NCI-H2029 (cell line): ENCODE measurements around the gene PAOX.
"Not testable (repeated sequence)": the region's sequence is repeated elsewhere in the genome, so short reads cannot be mapped to it uniquely, and the experiment has no call there.

ENCODE experiments used
- DNase-seq: peaks from one replicate; lab custom pipeline; 2025; lab: John Stamatoyannopoulos, UW

The PAOX gene

DNA sequence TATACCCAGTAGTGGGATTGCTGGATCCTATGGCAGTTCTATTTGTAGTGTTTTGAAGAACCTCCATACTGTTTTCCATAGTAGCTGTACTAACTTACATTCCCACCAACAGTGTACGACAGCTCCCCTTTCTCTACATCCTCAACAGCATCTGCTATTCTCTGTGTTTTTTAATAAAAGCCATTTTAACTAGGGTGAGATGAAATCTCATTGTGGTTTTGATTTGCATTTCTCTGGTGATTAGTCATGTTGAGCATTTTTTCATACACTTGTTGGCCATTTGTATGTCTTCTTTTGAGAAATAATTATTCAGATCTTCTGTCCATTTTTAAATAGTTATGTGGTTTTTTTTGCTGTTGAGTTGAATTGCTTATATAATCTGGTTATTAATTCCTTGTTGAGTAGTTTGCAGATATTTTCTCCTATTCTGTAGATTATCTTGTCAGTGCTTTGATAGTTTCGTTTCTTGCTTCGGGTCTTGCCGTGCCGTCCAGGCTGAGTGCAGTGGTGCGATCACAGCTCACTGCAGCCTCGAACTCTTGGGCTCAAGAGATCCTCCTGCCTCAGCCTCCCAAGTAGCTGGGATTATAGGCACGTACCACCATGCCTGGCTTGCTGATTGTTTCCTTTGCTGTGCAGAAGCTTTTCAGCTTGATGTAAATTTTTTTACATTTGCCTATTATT is 26.9 kb downstream of the PAOX start:
- no peak for DNase-seq

DNA sequence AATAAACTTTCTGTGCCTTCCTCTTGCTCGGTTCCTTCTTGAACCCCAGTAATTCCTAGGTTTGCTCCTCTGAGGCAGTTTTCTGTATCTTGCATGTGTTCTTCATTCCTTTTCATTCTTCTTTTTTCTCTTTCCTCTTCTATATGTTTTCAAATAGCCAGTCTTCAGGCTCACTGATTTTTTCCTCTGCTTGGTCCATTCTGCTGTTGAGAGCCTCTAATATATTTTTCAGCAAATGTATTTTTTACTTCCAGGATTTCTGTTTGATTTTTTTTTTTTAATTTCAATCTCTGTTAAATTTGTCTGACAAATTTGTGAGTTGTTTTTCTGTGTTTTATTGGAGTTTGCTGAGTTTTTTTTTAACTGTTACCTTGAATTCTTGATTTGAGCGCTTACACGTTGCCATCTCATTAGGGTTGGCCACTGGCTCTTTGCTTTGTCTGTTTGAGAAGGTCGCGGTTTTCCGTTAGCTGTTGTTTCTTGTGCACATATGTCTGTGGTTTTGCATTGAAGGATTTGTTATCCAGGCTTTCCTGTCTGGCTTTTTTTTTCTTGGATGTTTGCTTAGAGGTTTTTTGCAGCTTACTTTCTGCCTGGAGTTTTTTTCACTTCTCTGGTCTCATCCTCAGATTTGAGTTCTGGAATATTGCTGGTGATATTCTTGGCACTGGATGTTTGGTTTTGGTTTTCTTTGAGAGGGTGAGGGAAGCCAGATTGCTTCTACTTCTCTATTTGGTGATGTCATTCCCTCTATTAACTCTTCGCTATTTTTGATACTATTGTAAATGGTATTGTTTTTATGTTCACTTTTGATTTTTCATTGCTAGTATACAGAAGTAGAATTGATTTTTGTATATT is 32.7 kb downstream of the PAOX start:
- DNase-seq, result no peak

DNA sequence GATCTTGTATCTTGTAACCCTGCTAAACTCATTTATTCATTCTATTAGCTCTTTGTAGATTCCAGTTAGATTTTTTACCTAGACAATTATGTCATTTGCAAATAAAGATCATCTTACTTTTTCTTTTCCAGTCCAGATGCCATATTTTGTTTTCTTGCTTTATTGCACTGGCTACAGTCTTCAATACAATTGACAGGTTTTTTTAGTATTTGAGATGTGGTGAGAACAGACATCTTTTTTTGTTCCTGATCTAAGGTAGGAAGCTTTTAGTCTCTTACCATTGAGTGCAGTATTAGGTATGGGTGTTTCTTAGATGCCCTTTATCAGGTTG is 33.3 kb downstream of the PAOX start:
- no peak for DNase-seq

- DNase-seq, result not testable (repeated sequence)
These were observed 35.3 kb downstream of the PAOX start for GRCh38 chr10:133414401-133414800.

GRCh38 chr10:133415752-133416151 is 36.7 kb downstream of the PAOX start:
- DNase-seq, result no peak

GRCh38 chr10:133418289-133418993 is 39.4 kb downstream of the PAOX start:
- DNase-seq, result no peak

DNA sequence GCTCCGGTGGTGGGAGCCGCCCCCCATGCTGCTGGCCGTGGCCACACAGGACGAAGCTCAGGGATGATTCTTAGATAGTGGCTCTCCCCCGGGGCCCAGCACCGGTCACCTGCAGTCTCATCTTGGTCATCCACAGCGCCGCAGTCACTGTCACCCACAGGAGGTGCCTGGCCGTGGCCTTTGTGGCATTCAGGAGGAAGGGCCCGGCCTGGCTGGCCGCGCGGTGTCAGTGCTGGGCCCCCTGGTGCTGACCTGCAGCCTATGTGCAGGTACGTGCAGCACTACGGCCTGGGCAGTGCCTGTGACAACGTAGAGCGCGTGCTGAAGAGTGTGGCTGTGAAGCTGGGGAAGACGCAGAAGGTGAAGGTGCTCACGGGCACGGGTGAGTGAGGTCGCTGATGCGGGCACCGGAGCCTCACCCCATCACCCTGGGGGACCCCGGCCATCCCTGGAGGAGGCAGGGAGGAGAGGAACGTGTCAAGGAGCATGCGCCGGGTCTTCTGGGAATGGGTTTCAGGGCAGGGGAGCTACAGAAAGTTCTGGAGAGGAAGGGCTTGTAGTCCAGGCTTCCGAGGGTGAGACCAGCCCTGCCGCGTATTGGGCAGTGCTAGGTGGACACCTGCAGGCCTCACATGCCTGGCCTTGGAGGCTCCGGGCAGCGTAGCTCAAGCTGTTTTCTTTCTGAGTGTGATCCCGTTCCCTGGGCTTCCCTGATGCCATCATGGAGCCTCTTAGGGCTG is 40.3 kb downstream of the PAOX start:
- DNase-seq, result no peak

DNA sequence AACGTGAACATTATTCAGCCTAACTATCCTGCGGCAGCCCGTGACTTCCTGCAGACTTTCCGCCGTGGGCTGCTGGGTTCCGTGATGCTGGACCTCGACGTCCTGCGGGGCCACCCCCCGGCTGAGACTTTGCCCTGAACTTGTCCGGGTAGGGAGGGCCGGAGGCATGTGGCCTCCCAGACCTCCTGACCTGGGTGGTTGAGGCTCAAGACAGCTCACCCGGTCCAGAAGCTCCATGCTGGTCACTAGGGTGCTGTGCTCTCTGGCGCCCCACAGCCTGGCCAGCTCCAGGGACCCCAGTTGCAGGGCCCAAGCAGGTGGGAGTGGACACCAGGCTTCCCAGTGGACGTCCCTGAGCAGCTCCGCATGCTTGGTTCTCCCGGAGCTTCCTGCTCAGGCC is 41.0 kb downstream of the PAOX start:
- no peak for DNase-seq

GRCh38 chr10:133420579-133420978 is 41.5 kb downstream of the PAOX start:
- no peak for DNase-seq

DNA sequence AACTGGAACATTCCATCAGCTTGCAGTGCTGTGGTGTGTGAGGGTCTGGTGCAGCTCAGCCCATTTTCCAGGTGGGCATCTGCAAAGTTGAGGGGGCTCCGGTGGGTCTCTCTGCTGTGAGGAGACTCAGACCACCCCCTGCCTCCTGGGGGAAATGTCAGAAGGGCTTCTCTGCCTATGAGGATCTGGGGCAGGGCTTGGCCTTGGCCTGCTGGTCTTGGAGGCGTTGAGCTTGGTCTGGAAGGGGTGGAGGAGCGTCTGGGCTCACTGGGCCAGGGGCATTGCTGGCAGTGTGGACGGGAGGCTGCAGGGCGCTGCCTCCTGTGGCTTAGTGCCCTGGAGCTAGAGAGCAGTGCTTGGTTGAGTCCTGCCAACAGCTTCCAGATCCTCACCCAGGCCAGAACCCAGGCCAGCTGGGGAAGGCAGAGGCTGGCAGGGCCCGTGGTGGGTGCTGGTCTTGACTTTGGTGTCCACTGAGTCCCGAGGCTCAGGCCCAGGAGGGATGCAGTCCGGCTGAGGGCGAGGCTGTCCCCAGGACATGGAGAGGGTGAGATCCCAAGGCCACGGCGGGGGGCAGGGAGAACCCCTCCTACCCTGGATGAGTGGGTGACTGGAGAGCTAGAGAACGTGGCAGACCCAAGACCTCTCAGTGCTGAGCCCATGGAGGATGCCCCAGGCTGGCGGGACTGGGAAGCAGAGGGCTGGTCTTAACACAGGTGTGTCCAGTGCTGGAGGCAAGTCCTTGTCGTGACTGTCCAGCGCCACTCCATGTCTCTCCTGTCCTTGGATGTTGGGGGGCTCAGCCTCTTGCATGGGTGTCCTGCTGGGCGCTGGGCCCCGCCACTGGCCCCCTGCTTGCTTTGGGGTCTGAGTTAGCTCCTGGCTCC is 42.5 kb downstream of the PAOX start:
- no peak for DNase-seq

DNA sequence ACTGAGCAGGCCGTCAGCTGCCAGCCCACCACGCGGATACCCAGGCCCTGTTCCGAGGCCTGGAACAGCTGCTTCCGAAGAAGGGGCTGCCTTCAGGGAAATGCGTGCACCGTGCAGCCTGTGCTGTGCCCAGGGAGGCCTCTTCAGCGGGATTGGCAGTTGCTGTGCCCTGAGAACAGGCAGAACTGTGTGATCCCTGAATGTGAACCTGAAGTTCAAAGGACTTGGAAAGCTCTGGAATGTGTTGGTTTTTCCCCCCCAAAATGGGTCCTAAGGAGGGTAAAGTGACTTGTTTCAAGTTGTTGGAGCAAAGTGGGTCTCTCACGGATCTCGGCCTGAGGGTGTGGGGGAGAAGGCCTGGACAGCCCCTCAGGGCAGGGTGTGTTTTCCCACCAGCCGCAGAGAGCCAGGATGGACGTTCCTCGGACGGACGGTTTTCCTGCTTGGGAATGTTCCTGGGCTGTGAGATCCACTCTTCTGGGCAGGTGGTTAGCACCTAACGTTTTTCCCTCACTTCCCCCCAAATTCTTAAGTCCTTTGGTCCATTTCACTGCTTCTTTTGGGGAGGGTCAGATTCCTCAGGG is 43.3 kb downstream of the PAOX start:
- DNase-seq, result no peak

DNA sequence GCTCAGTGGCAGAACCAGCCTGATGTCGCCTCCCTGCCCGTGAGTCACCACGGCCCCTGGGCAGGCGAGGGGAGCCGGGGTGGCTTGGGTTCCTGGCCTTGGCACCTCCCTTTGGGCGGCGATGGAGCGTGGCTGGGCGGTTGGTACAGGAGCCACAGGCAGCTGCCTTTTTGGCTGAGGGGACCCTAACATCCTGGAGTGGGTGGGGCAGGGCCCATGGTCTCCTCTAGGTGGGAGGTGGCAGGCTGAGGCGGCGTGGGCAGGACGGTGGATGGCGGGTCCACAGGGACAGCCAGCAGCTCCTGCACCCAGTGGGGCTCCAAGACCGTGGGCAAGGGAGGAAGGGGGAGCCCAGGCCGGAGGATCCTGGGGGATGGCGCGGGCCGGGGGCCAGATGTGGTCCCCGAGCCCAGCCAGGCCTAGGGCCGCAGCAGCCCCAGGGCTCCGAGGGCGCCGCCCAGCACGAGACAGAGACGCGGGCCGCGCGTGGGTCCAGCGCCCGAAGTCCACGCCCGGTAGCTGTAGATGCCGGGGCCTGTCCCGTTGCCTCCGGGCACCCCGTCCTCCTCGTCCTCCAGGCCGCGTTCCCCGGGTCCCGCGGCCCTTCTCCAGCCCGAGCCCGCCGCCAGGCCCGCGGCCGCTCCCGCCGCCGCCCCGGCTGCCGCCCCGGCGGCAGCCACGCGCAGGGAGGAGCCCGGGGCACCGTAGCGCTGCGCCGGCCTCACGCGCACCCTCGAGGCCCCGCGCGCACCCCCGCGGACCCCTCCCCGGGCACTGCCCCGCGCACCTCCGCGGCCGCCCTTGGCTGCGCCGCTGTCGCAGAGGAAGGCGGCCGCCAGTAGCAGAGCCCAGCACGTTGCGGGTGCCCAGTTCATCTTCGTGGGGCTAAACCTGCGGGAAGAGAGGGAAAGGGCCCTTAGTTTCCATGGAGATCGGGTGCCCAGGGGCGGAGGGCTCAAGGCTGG is 44.0 kb downstream of the PAOX start:
- no peak for DNase-seq

- not testable (repeated sequence) for DNase-seq
These were observed 45.0 kb downstream of the PAOX start for GRCh38 chr10:133424102-133424501.

DNA sequence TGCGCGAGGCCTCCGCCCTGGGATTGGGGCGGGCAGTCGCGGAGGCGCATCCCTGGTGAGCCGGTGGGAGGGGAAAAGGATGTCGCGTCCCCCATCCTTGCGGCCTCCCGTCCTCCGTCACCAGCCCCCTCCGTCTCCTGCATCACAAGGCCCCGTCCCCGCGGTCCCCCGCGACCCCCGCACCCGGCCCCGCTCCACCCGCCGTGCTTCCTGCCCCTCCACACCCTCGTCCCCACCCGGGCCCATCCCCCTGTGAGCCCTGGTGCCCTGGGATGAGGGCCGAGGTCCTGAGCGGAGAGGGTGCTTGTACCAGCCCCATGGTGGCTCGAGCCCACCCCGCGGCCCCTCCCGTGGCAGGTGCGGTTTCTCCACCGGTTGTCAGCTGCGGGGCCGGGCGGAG is 45.5 kb downstream of the PAOX start, which contains the start of gene SPRN:
SPRN (minus strand) TSS at position 25 of the 400 bp plus-strand sequence. CDS start 944 bp downstream, outside the sequence.
- not testable (repeated sequence) for DNase-seq

DNA sequence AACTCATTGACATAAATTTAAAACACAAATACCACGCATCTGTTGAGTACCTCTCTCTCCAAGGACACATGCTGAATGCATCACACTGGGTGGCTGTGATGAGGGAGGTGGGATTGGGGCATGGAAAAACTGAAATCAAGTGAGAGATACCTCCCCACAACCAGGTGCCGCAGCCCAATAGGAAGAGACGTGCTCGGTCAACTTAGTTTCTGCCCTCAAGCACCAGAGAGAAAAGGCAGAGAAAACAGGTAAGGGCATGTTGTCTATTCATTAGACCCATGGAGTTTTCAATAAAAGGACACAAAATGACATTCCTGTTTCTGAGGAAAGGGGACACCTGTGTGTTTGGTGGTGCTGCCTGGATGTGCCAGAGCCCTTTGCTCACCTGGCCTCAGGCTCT is 50.5 kb downstream of the PAOX start:
- not testable (repeated sequence) for DNase-seq

GRCh38 chr10:133431888-133432613 is 53.0 kb downstream of the PAOX start:
- DNase-seq, result not testable (repeated sequence)

- not testable (repeated sequence) for DNase-seq
These were observed 53.7 kb downstream of the PAOX start for GRCh38 chr10:133432789-133433188.

DNA sequence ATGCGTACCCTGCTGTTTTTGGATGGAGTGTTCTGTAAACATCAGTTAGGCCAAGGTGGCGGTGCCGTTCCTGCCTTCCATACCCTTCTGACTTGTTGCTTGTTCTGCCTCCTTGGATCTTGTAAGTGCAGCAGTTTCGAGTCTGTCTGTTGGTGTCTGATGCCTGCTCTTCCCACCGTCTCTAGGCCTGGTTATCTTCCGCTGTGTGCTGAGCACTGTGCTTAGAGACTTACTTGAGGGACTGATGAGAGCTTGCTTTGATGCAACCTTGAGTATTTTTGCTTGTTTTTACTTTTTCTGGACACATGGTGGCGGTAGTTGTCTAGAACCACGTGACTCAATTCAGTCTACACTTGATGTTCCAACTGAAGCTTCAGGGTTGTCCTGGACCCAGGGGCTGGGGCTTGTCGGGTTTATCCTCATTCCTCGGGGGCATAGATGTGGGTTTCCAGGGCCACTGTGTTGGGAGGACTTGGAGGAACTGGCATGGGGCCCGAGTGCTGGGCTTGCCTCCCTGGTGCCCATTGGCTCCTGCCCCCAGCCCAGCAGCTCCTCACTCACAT is 59.7 kb downstream of the PAOX start:
- no peak for DNase-seq
